Chondrocyte (in vitro differentiated cells): ENCODE data around the gene ASXL1. TPM values are rescaled to one million over a fixed set of nuclear protein-coding genes. Genes with fewer than 3 reads are reported as not detected.
A peak's percentile ranks its signal among the peaks of the same experiment; 100 is the strongest.

ENCODE experiments used
- DNase-seq: peaks from one replicate; pipeline ENCODE4 v3.0.0; 2021; ENCODE audit warnings: mixed read lengths, low spot score
- H3K27ac Mint-ChIP-seq: one replicate; pipeline ENCODE4 v1.8.0; 2021; ENCODE audit warnings: mild to moderate bottlenecking, moderate library complexity, mixed read lengths; ENCODE audit not compliant: unreplicated experiment
- H3K27me3 Mint-ChIP-seq: 2 replicates; pipeline ENCODE4 v1.8.0; 2021; ENCODE audit warnings: low read depth, mixed read lengths
- H3K36me3 Mint-ChIP-seq: 2 replicates; pipeline ENCODE4 v1.8.0; 2021; ENCODE audit warnings: low read depth, mixed read lengths
- H3K4me1 Mint-ChIP-seq: 2 replicates; pipeline ENCODE4 v1.8.0; 2021; ENCODE audit warnings: low read depth, mild to moderate bottlenecking, mixed read lengths
- H3K4me3 Mint-ChIP-seq: one replicate; pipeline ENCODE4 v1.8.0; 2021; ENCODE audit warnings: mild to moderate bottlenecking, moderate library complexity, mixed read lengths; ENCODE audit not compliant: unreplicated experiment
- H3K9me3 Mint-ChIP-seq: 2 replicates; pipeline ENCODE4 v1.8.0; 2021; ENCODE audit warnings: low read depth, mixed read lengths
- total RNA-seq: library from RNA; stranded (reverse); gene quantifications from 3 replicates; pipeline ENCODE4 v1.2.1, GENCODE V29; 2021
- TF ChIP-seq, protein P1 (sequence below): fragments of 200-600 bp; sonication (generic); IDR thresholded peaks from 2 replicates; pipeline ENCODE4 v1.5.0; 2021; ENCODE audit warnings: antibody characterized with exemption, mild to moderate bottlenecking, moderate library complexity

ASXL1 gene
- total RNA-seq, 1 donor from 2014 or later, result 92.6 TPM

DNA sequence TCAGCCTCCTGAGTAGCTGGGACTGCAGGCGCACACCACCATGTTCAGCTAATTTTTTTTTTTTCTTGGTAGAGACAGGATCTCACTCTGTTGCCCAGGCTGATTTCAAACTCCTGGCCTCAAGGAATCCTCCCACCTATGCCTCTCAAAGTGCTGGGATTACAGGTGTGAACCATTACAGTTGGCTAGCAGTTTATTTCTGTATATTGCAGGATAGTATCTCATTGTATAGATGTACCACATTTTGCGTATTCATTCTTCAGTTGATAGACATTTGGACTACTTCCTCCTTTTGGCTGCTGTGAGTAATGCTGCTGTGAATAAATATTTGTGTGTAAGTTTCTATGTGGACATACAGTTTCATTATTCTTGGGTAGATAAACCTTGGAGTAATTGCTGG is 32.9 kb downstream of the ASXL1 start:
- Mint-ChIP-seq H3K27me3 (no peaks in the 10 kb centered on the region), H3K4me1 (peaks cover 38% of the 10 kb centered on the region), H3K36me3 (peaks cover 25% of the 10 kb centered on the region), H3K4me3 (no peak overlapping the region), H3K27ac (no peak overlapping the region), H3K9me3 (peaks cover 8% of the 10 kb centered on the region)
- TF ChIP-seq, protein P1, sequence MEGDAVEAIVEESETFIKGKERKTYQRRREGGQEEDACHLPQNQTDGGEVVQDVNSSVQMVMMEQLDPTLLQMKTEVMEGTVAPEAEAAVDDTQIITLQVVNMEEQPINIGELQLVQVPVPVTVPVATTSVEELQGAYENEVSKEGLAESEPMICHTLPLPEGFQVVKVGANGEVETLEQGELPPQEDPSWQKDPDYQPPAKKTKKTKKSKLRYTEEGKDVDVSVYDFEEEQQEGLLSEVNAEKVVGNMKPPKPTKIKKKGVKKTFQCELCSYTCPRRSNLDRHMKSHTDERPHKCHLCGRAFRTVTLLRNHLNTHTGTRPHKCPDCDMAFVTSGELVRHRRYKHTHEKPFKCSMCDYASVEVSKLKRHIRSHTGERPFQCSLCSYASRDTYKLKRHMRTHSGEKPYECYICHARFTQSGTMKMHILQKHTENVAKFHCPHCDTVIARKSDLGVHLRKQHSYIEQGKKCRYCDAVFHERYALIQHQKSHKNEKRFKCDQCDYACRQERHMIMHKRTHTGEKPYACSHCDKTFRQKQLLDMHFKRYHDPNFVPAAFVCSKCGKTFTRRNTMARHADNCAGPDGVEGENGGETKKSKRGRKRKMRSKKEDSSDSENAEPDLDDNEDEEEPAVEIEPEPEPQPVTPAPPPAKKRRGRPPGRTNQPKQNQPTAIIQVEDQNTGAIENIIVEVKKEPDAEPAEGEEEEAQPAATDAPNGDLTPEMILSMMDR, result no peak
- DNase-seq, result no peak

DNA sequence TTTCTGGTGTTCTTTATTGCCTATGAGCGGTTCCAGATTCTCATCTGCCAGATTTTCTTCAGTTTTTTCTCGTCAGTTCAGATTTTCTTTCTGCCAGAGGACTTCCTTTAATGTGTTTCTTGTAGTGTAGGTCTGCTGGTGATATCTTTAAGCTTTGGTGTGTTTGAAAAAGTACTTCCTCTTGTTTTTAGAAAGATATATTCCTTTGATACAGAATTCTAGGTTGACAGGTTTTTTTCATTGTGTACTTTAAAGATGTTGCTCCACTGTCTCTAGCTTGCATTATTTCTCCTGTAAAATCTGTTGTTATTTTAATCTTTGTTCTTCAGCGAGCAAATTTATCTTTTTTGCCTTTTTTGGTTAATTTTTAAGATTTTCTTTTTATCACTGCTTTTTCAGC is 36.9 kb downstream of the ASXL1 start:
- DNase-seq, result no peak
- TF ChIP-seq, protein P1, result no peak
- H3K4me3 Mint-ChIP-seq, result no peak overlapping the region
- H3K27me3 Mint-ChIP-seq, result no peaks in the 10 kb centered on the region
- peaks cover 27% of the 10 kb centered on the region for H3K4me1 Mint-ChIP-seq
- H3K27ac Mint-ChIP-seq, result peak overlapping the region; percentile 20
- peaks cover 8% of the 10 kb centered on the region for H3K9me3 Mint-ChIP-seq
- H3K36me3 Mint-ChIP-seq, result peaks cover 21% of the 10 kb centered on the region

DNA sequence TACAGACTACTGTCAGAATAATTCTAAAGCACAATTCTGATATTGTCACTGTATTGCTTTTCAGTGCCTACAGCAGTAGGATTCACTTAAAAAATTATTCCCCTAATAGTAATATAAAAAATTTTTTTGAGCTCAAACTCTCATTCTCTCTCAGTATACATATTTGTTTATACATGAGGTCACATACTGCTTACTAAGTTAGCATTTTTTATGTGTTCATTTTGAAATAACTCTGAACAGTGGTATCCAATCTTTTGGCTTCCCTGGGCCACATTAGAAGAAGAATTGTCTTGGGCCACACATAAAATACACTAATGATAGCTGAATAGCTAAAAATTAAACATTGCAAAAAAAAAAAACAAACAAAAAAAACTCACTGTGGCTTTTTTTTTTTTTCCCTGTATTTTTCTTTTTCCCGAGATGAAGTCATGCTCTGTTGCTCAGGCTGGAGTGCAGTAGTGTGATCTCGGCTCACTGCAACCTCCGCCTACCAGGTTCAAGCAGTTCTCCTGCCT is 38.6 kb downstream of the ASXL1 start:
- TF ChIP-seq, protein P1, result no peak
- H3K27me3 Mint-ChIP-seq, result no peaks in the 10 kb centered on the region
- H3K4me1 Mint-ChIP-seq, result peaks cover 29% of the 10 kb centered on the region
- no peak overlapping the region for H3K4me3 Mint-ChIP-seq
- H3K27ac Mint-ChIP-seq, result peak overlapping the region; percentile 69
- H3K36me3 Mint-ChIP-seq, result peaks cover 22% of the 10 kb centered on the region
- DNase-seq, result no peak
- peaks cover 8% of the 10 kb centered on the region for H3K9me3 Mint-ChIP-seq

DNA sequence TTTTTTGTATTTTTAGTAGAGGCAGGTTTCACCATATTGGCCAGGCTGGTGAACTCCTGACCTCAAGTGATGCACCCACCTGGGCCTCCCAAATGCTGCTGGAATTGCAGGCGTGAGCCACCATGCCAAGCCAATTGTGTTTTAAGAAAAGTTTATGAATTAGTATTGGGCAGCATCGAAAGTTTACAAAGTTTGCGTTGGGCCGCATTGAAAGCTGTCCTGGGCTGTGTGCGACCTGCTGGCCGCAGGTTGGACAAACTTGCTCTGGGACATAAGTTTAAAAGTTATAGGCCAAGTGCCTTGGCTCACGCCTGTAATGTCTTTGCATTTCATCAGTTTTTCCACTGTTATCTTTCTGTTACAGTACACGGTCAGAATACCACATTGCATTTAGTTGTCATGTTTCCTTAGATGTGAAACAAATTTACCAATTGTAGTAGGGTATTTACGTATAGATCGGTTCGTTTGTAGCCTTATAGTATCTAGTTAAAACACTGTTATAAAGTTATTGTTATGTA is 39.5 kb downstream of the ASXL1 start:
- peaks cover 23% of the 10 kb centered on the region for H3K36me3 Mint-ChIP-seq
- no peak for DNase-seq
- H3K4me3 Mint-ChIP-seq, result no peak overlapping the region
- peak overlapping the region; percentile 74 for H3K27ac Mint-ChIP-seq
- H3K9me3 Mint-ChIP-seq, result peaks cover 8% of the 10 kb centered on the region
- no peaks in the 10 kb centered on the region for H3K27me3 Mint-ChIP-seq
- TF ChIP-seq, protein P1, result no peak
- peaks cover 29% of the 10 kb centered on the region for H3K4me1 Mint-ChIP-seq

DNA sequence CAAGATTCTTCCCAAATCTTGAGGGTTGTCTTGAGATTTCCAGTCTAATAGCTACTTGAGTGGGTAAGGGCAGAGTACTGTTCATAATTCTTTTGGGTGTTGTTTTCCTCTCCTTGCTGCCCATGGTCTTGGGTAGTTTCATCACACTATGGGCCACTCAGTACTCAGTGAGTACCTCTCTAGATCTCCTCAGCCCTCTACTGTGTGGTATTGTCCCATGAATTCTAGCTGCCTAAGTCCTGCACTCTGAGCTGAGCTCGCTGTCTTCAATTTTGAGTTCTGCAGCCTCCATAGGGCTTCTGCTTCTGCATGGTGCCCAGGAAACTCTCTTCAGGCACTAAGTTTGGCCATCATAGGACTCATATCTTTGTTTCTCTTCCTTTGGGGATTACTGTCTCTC is 42.3 kb downstream of the ASXL1 start:
- TF ChIP-seq, protein P1, result no peak
- Mint-ChIP-seq H3K27me3 (no peaks in the 10 kb centered on the region), H3K4me3 (no peak overlapping the region), H3K27ac (peak overlapping the region; percentile 2), H3K9me3 (no peaks in the 10 kb centered on the region), H3K4me1 (peaks cover 27% of the 10 kb centered on the region), H3K36me3 (peaks cover 14% of the 10 kb centered on the region)
- no peak for DNase-seq
